Liver (tissue), 9 donors: ENCODE measurements around the gene CDH3. TPM values are rescaled to one million over a fixed set of nuclear protein-coding genes. Genes with fewer than 3 reads are reported as not detected.

ENCODE experiments used
- DNase-seq: peaks from one replicate; pipeline ENCODE4 v3.0.0-alpha.2; 2017; ENCODE audit warnings: low spot score
- H3K27ac ChIP-seq, 2 donors: one replicate each; pipeline ENCODE4 v1.7.0; 2013; ENCODE audit warnings: inconsistent platforms in 2 of 2, low read length in 2 of 2, control low read depth in 1 of 2, low read depth in 1 of 2, mild to moderate bottlenecking in 1 of 2
- H3K27me3 ChIP-seq, 4 donors: one replicate each; pipeline versions ENCODE4 v1.6.1 to v1.7.0; 2013; ENCODE audit warnings: low read length in 3 of 4, inconsistent platforms in 1 of 4, mild to moderate bottlenecking in 1 of 4, moderate library complexity in 1 of 4; ENCODE audit not compliant: control insufficient read depth in 4 of 4, insufficient read depth in 4 of 4
- H3K36me3 ChIP-seq, 4 donors: one replicate each; pipeline versions ENCODE4 v1.6.1 to v1.7.0; 2013; ENCODE audit warnings: low read length in 3 of 4, mild to moderate bottlenecking in 3 of 4, low read depth in 1 of 4, moderate library complexity in 1 of 4; ENCODE audit not compliant: control insufficient read depth in 4 of 4, insufficient read depth in 3 of 4
- H3K4me1 ChIP-seq, 4 donors: one replicate each; pipeline versions ENCODE4 v1.6.1 to v1.7.0; 2013; ENCODE audit warnings: low read length in 3 of 4, mild to moderate bottlenecking in 3 of 4, moderate library complexity in 1 of 4; ENCODE audit not compliant: control insufficient read depth in 4 of 4, insufficient read depth in 4 of 4
- H3K4me3 ChIP-seq, 3 donors: one replicate each; pipeline versions ENCODE4 v1.6.1 to v1.7.0; 2013; ENCODE audit warnings: low read length in 3 of 3, control low read depth in 1 of 3, low read depth in 1 of 3, mild to moderate bottlenecking in 1 of 3
- H3K9ac ChIP-seq, 2 donors: one replicate each; pipeline ENCODE4 v1.7.0; 2013; ENCODE audit warnings: low read length in 2 of 2, mild to moderate bottlenecking in 2 of 2, moderate library complexity in 2 of 2, control low read depth in 1 of 2, low read depth in 1 of 2
- H3K9me3 ChIP-seq, 4 donors: one replicate each; pipeline versions ENCODE4 v1.6.1 to v1.7.0; 2013; ENCODE audit warnings: low read length in 3 of 4; ENCODE audit not compliant: control insufficient read depth in 4 of 4
- ATF3 ChIP-seq: IDR thresholded peaks from 2 replicates; pipeline ENCODE4 v1.6.1; 2016; ENCODE audit warnings: antibody characterized with exemption
- CTCF ChIP-seq: fragments of 150-350 bp; IDR thresholded peaks from 2 replicates; pipeline ENCODE4 v1.5.1; 2017; ENCODE audit warnings: improper control_type of control experiment, low read depth, low read length; ENCODE audit not compliant: missing input control
- EGR1 ChIP-seq, 2 donors: IDR thresholded peaks; 2 replicates each; pipeline ENCODE4 v1.6.1; 2016 to 2018; ENCODE audit warnings: antibody characterized with exemption in 2 of 2, low read depth in 2 of 2
- FOXA1 ChIP-seq: IDR thresholded peaks from 2 replicates; pipeline ENCODE4 v1.6.1; 2016; ENCODE audit warnings: antibody characterized with exemption
- FOXA2 ChIP-seq: IDR thresholded peaks from 2 replicates; pipeline ENCODE4 v1.6.1; 2016; ENCODE audit warnings: antibody characterized with exemption
- GABPA ChIP-seq, 2 donors: IDR thresholded peaks in 1 of 2; conservative IDR thresholded peaks in 1 of 2; 2 replicates each; pipeline ENCODE4 v1.6.1; 2016; ENCODE audit warnings: antibody characterized with exemption in 2 of 2, mild to moderate bottlenecking in 1 of 2, moderate library complexity in 1 of 2
- HNF4A ChIP-seq, 2 donors: conservative IDR thresholded peaks; 2 replicates each; pipeline ENCODE4 v1.6.1; 2016; ENCODE audit warnings: antibody characterized with exemption in 2 of 2, mild to moderate bottlenecking in 2 of 2
- HNF4G ChIP-seq: IDR thresholded peaks from 2 replicates; pipeline ENCODE4 v1.6.1; 2016; ENCODE audit warnings: antibody characterized with exemption
- JUND ChIP-seq, 2 donors: IDR thresholded peaks; 2 replicates each; pipeline ENCODE4 v1.6.1; 2016; ENCODE audit warnings: antibody characterized with exemption in 2 of 2
- MAX ChIP-seq: IDR thresholded peaks from 2 replicates; pipeline ENCODE4 v1.6.1; 2016; ENCODE audit warnings: antibody characterized with exemption
- NR2F2 ChIP-seq: IDR thresholded peaks from 2 replicates; pipeline ENCODE4 v1.6.1; 2016; ENCODE audit warnings: antibody characterized with exemption
- RAD21 ChIP-seq, 2 donors: IDR thresholded peaks; 2 replicates each; pipeline ENCODE4 v1.6.1; 2016; ENCODE audit warnings: antibody characterized with exemption in 2 of 2, mild to moderate bottlenecking in 2 of 2
- REST ChIP-seq: IDR thresholded peaks from 2 replicates; pipeline ENCODE4 v1.6.1; 2016; ENCODE audit warnings: antibody characterized with exemption, mild to moderate bottlenecking
- RXRA ChIP-seq, 2 donors: IDR thresholded peaks; 2 replicates each; pipeline ENCODE4 v1.6.1; 2017 to 2018; ENCODE audit warnings: antibody characterized with exemption in 2 of 2, mild to moderate bottlenecking in 1 of 2
- SP1 ChIP-seq: IDR thresholded peaks from 2 replicates; pipeline ENCODE4 v1.6.1; 2018; ENCODE audit warnings: antibody characterized with exemption, mild to moderate bottlenecking
- TAF1 ChIP-seq: conservative IDR thresholded peaks from 2 replicates; pipeline ENCODE4 v1.6.1; 2016; ENCODE audit warnings: antibody characterized with exemption, mild to moderate bottlenecking
- YY1 ChIP-seq: IDR thresholded peaks from 2 replicates; pipeline ENCODE4 v1.6.1; 2016; ENCODE audit warnings: antibody characterized with exemption, mild to moderate bottlenecking
- ZBTB33 ChIP-seq: IDR thresholded peaks from 2 replicates; pipeline ENCODE4 v1.6.1; 2016; ENCODE audit warnings: antibody characterized with exemption
- WGBS: extraction: QIAGEN DNeasy Blood & Tissue Kit; methylation state at CpG from one replicate; pipeline ENCODE4 v1.1.7; 2013; 5-methylcytosine and 5-hydroxymethylcytosine counted together
- polyA plus RNA-seq, 2 donors: library from polyadenylated mRNA; stranded (reverse) in 1 of 2; unstranded in 1 of 2; fragments of 200-250 nt in 1 of 2; fragments of >200 nt in 1 of 2; fragmentation: Nextera tagmentation in 1 of 2; extraction: Ambion mirVana in 1 of 2; gene quantifications; one replicate each; pipeline versions ENCODE4 v1.2.1 to v1.2.3, GENCODE V29; 2013 to 2015
- total RNA-seq, 2 donors: library from RNA; depleted of rRNA; stranded (reverse); fragments of >200 nt; gene quantifications; one replicate each; pipeline ENCODE4 v1.2.3, GENCODE V29; 2014
- donor health status: healthy.
- donor health status: healthy.
- donor health status: healthy.
- donor health status: healthy.
- donor health status: healthy.

CDH3 gene
- total and polyA plus RNA-seq, 4 donors: 0.08 to 0.19 TPM; not detected in 2

- Histone ChIP-seq H3K9me3 (no peaks in the 10 kb centered on the region), H3K4me1 (peaks cover 17 to 50% (median 35%) of the 10 kb centered on the region in 4 donors), H3K4me3 (no peak overlapping the region), H3K9ac (peak overlapping the region in 1 of 2 donors; percentile 24), H3K36me3 (no peaks in the 10 kb centered on the region), H3K27me3 (no peaks in the 10 kb centered on the region), H3K27ac (peak overlapping the region; percentile 83 to 93)
- TF ChIP-seq RAD21 (IDR thresholded peaks at IDR 0.05) (no peak), CTCF (no peak), HNF4G (no peak), ATF3 (no peak)
- 90% methylated on average over 4 of the region's 4 CpGs for WGBS
- no peak for DNase-seq
Observed at GRCh38 chr16:68743664-68744063, 98.6 kb downstream of the CDH3 start.

- Histone ChIP-seq H3K4me3 (no peak overlapping the region), H3K36me3 (no peaks in the 10 kb centered on the region), H3K4me1 (peaks cover 15 to 45% (median 29%) of the 10 kb centered on the region in 4 donors), H3K27me3 (no peaks in the 10 kb centered on the region), H3K9ac (peak overlapping the region in 1 of 2 donors; percentile 65), H3K27ac (peak overlapping the region; percentile 83 to 93), H3K9me3 (no peaks in the 10 kb centered on the region)
- no peak for DNase-seq
- 24% methylated on average over 11 of the region's 11 CpGs for WGBS
- TF ChIP-seq CTCF (no peak), GABPA (IDR thresholded peaks at IDR 0.05 in 1 of 2, conservative IDR thresholded peaks at IDR 0.05 in 1 of 2) (no peak), SP1 (peak; percentile 97), RAD21 (IDR thresholded peaks at IDR 0.05) (peak; percentile 57 to 69), REST (peak; percentile 94), YY1 (peak; percentile 86), HNF4A (conservative IDR thresholded peaks at IDR 0.05) (peak; percentile 69 to 77), JUND (IDR thresholded peaks at IDR 0.05) (peak; percentile 81 to 86), ATF3 (peak; percentile 69), RXRA (IDR thresholded peaks at IDR 0.05) (peak; percentile 80 to 89), MAX (peak; percentile 45), ZBTB33 (peak; percentile 65), TAF1 (no peak), FOXA2 (peak; percentile 79), FOXA1 (peak; percentile 72), NR2F2 (no peak), HNF4G (no peak), EGR1 (IDR thresholded peaks at IDR 0.05; ENCODE audit: low read depth in 2 of 2) (no peak)
Observed at GRCh38 chr16:68744744-68745280, 99.7 kb downstream of the CDH3 start.
